IMR-90 (cell line): ENCODE measurements around the gene DDI2. TPM values are rescaled to one million over a fixed set of nuclear protein-coding genes. Genes with fewer than 3 reads are reported as not detected.

Source experiments
- ATAC-seq: fragments of 200-7000 bp; cut with Tn5 transposase; 2 replicates; pipeline ENCODE4 v1.9.1; 2020; ENCODE audit warnings: low read depth, mild to moderate bottlenecking, moderate library complexity
- BruUV-seq: library from RNA; stranded (reverse); fragments of 400-500 nt; replicated peaks from 2 replicates; lab custom pipeline; 2021; lab: Mats Ljungman, UMichigan
- CTCF ChIA-PET: fragments of 300-600 bp; formaldehyde crosslinking; extraction: SDS; loops from one replicate; lab custom pipeline; 2021; ENCODE audit warnings: antibody characterized with exemption; lab: Yijun Ruan, JAX
- POLR2A ChIA-PET: fragments of 300-600 bp; sonication (Branson Sonifier 250); formaldehyde crosslinking; loops from one replicate; lab custom pipeline; 2022; ENCODE audit warnings: antibody characterized with exemption; ENCODE audit not compliant: unreplicated experiment; lab: Charles Lee
- DNase-seq: peaks from one replicate; pipeline ENCODE4 v3.0.0; 2013
- H2AFZ ChIP-seq: replicated peaks from 2 replicates; pipeline ENCODE3; 2013; ENCODE audit warnings: low read length, mild to moderate bottlenecking; ENCODE audit not compliant: poor library complexity
- H2AK5ac ChIP-seq: 2 replicates; pipeline ENCODE4 v1.6.1; 2013; ENCODE audit warnings: low read depth, low read length, inconsistent platforms
- H2AK9ac ChIP-seq: replicated peaks from 2 replicates; pipeline ENCODE3; 2013; ENCODE audit warnings: mild to moderate bottlenecking, low read depth, low read length, moderate library complexity; ENCODE audit not compliant: poor library complexity
- H2BK120ac ChIP-seq: 2 replicates; pipeline ENCODE4 v1.6.1; 2013; ENCODE audit warnings: low read depth, low read length, inconsistent platforms
- H2BK15ac ChIP-seq: 3 replicates; pipeline ENCODE4 v1.6.1; 2013; ENCODE audit warnings: low read depth, low read length, inconsistent platforms
- H2BK20ac ChIP-seq: 2 replicates; pipeline ENCODE4 v1.6.1; 2013; ENCODE audit warnings: low read depth, mild to moderate bottlenecking, inconsistent platforms, low read length, moderate library complexity
- H2BK5ac ChIP-seq: 2 replicates; pipeline ENCODE4 v1.6.1; 2013; ENCODE audit warnings: mild to moderate bottlenecking, low read depth, low read length, inconsistent platforms; ENCODE audit not compliant: poor library complexity, severe bottlenecking
- H3K14ac ChIP-seq: replicated peaks from 2 replicates; pipeline ENCODE4 v1.6.1; 2013; ENCODE audit warnings: low read depth, low read length, inconsistent platforms
- H3K18ac ChIP-seq: 2 replicates; pipeline ENCODE4 v1.6.1; 2013; ENCODE audit warnings: low read depth, low read length, control low read depth
- H3K23ac ChIP-seq: 2 replicates; pipeline ENCODE4 v1.6.1; 2013; ENCODE audit warnings: low read depth, low read length, inconsistent platforms
- H3K27ac ChIP-seq: 2 replicates; pipeline ENCODE4 v1.5.1; 2013; ENCODE audit warnings: mild to moderate bottlenecking, control low read depth, low read length; ENCODE audit not compliant: insufficient read depth
- H3K27me3 ChIP-seq: 2 replicates; pipeline ENCODE4 v1.6.1; 2013; ENCODE audit warnings: low read length; ENCODE audit not compliant: control insufficient read depth, insufficient read depth
- H3K36me3 ChIP-seq: 2 replicates; pipeline ENCODE4 v1.6.1; 2013; ENCODE audit warnings: low read length, mixed read lengths; ENCODE audit not compliant: control insufficient read depth, insufficient read depth
- H3K4ac ChIP-seq: 2 replicates; pipeline ENCODE4 v1.6.1; 2013; ENCODE audit warnings: low read depth, low read length, inconsistent platforms
- H3K4me1 ChIP-seq: 2 replicates; pipeline ENCODE4 v1.6.1; 2013; ENCODE audit warnings: low read length, mixed read lengths; ENCODE audit not compliant: control insufficient read depth, insufficient read depth
- H3K4me2 ChIP-seq: 2 replicates; pipeline ENCODE4 v1.6.1; 2013; ENCODE audit warnings: low read depth, mild to moderate bottlenecking, control low read depth, low read length, moderate library complexity
- H3K4me3 ChIP-seq: 2 replicates; pipeline ENCODE4 v1.5.1; 2013; ENCODE audit warnings: low read depth, mild to moderate bottlenecking, control low read depth, low read length, moderate library complexity; ENCODE audit not compliant: insufficient read depth
- H3K56ac ChIP-seq: 2 replicates; pipeline ENCODE4 v1.6.1; 2013; ENCODE audit warnings: low read length, inconsistent platforms; ENCODE audit not compliant: insufficient read depth; ENCODE audit errors: extremely low read depth
- H3K79me1 ChIP-seq, 2 experiments: 2 replicates each; pipeline ENCODE4 v1.6.1; 2013; ENCODE audit warnings: low read length in 2 of 2, inconsistent platforms in 1 of 2, low read depth in 1 of 2
- H3K9ac ChIP-seq: 2 replicates; pipeline ENCODE4 v1.6.1; 2013; ENCODE audit warnings: low read depth, low read length, control low read depth
- H3K9me1 ChIP-seq: 2 replicates; pipeline ENCODE4 v1.6.1; 2013; ENCODE audit warnings: low read length, inconsistent platforms; ENCODE audit not compliant: insufficient read depth
- H3K9me3 ChIP-seq: 2 replicates; pipeline ENCODE4 v1.6.1; 2013; ENCODE audit warnings: low read length; ENCODE audit not compliant: control insufficient read depth, insufficient read depth
- H4K20me1 ChIP-seq: 2 replicates; pipeline ENCODE4 v1.6.1; 2013; ENCODE audit warnings: low read length, inconsistent platforms; ENCODE audit not compliant: insufficient read depth
- H4K5ac ChIP-seq: 2 replicates; pipeline ENCODE4 v1.6.1; 2013; ENCODE audit warnings: mild to moderate bottlenecking, low read depth, low read length, control low read depth
- H4K8ac ChIP-seq, 2 experiments: 2 replicates each; pipeline ENCODE4 v1.6.1; 2013; ENCODE audit warnings: low read depth in 2 of 2, low read length in 2 of 2, control low read depth in 1 of 2, inconsistent platforms in 1 of 2
- H4K91ac ChIP-seq: 2 replicates; pipeline ENCODE4 v1.6.1; 2013; ENCODE audit warnings: low read depth, low read length, inconsistent platforms; ENCODE audit not compliant: insufficient read depth
- BHLHE40 ChIP-seq: fragments of 150-350 bp; IDR thresholded peaks from 2 replicates; pipeline ENCODE4 v1.6.1; 2016; ENCODE audit warnings: mild to moderate bottlenecking, low read depth, low read length
- CEBPB ChIP-seq: IDR thresholded peaks from 2 replicates; pipeline ENCODE4 v1.6.1; 2012; ENCODE audit warnings: low read depth, low read length, improper control_type of control experiment
- CHD1 ChIP-seq: IDR thresholded peaks from 2 replicates; pipeline ENCODE4 v1.6.1; 2012; ENCODE audit warnings: low read depth, low read length, improper control_type of control experiment
- FOS ChIP-seq: fragments of 150-350 bp; IDR thresholded peaks from 2 replicates; pipeline ENCODE4 v1.6.1; 2016; ENCODE audit warnings: low read depth, low read length
- MAFK ChIP-seq: IDR thresholded peaks from 2 replicates; pipeline ENCODE4 v1.6.1; 2012; ENCODE audit warnings: low read depth, low read length, improper control_type of control experiment
- MAZ ChIP-seq: IDR thresholded peaks from 2 replicates; pipeline ENCODE4 v1.6.1; 2012; ENCODE audit warnings: low read depth, mild to moderate bottlenecking, low read length, improper control_type of control experiment, moderate library complexity, borderline replicate concordance
- MXI1 ChIP-seq: IDR thresholded peaks from 2 replicates; pipeline ENCODE4 v1.6.1; 2012; ENCODE audit warnings: low read depth, mild to moderate bottlenecking, low read length, moderate library complexity, borderline replicate concordance
- NFE2L2 ChIP-seq: fragments of 150-350 bp; IDR thresholded peaks from 2 replicates; pipeline ENCODE4 v1.6.1; 2016; ENCODE audit warnings: low read depth, mild to moderate bottlenecking, low read length
- POLR2A ChIP-seq: IDR thresholded peaks from 2 replicates; pipeline ENCODE4 v1.6.1; 2012; ENCODE audit warnings: mild to moderate bottlenecking, low read depth, low read length
- RAD21 ChIP-seq: IDR thresholded peaks from 2 replicates; pipeline ENCODE4 v1.6.1; 2012; ENCODE audit warnings: low read length, improper control_type of control experiment
- RCOR1 ChIP-seq: IDR thresholded peaks from 2 replicates; pipeline ENCODE4 v1.6.1; 2012; ENCODE audit warnings: mild to moderate bottlenecking, low read length, improper control_type of control experiment; ENCODE audit not compliant: insufficient replicate concordance
- RFX5 ChIP-seq: IDR thresholded peaks from 2 replicates; pipeline ENCODE4 v1.8.0; 2012; ENCODE audit warnings: low read depth, mild to moderate bottlenecking, low read length, moderate library complexity
- SMC3 ChIP-seq: fragments of 150-350 bp; IDR thresholded peaks from 2 replicates; pipeline ENCODE4 v1.6.1; 2016; ENCODE audit warnings: low read depth, mild to moderate bottlenecking, antibody characterized with exemption, low read length, moderate library complexity
- WGBS, 2 experiments: methylation state at CpG; one replicate each; pipeline versions ENCODE4 v1.1.5 to v1.1.7; 2013; ENCODE audit warnings: missing lambda C conversion rate in 2 of 2; ENCODE audit not compliant: insufficient read length in 1 of 2; ENCODE audit errors: extremely low coverage in 2 of 2; 5-methylcytosine and 5-hydroxymethylcytosine counted together
- dilution Hi-C: fragments of 300-500 bp; cut with HindIII; formaldehyde crosslinking; loops from one replicate; pipeline ENCODE4 v1.14.3; 2018; ENCODE audit warnings: low sequenced_read_pairs; ENCODE audit not compliant: unreplicated experiment
- in situ Hi-C: fragments of 300-500 bp; cut with MboI; formaldehyde crosslinking; loops from 3 replicates; pipeline ENCODE4 v1.14.3; 2019; ENCODE audit warnings: low sequenced_read_pairs, inconsistent platforms, mixed read lengths
- intact Hi-C: fragments of 100-400 bp; cut with micrococcal nuclease; formaldehyde crosslinking; loops from 2 replicates; pipeline ENCODE4 v1.10.0; 2022
- polyA plus RNA-seq, 3 experiments: library from polyadenylated mRNA; depleted of rRNA; stranded (reverse); fragments of >200 nt; gene quantifications; 2 replicates each; pipeline ENCODE4 v1.2.3, GENCODE V29; 2012; ENCODE audit warnings: low replicate concordance in 1 of 3
- total RNA-seq: library from RNA; depleted of rRNA; stranded (reverse); fragments of >200 nt; gene quantifications from 2 replicates; pipeline ENCODE4 v1.2.3, GENCODE V29; 2012
- TF ChIP-seq, protein P1 (sequence below): fragments of 150-350 bp; IDR thresholded peaks from 2 replicates; pipeline ENCODE4 v1.6.1; 2016; ENCODE audit warnings: low read depth, mild to moderate bottlenecking, low read length, moderate library complexity, borderline replicate concordance
- TF ChIP-seq, protein P2 (sequence below): conservative IDR thresholded peaks from 2 replicates; pipeline ENCODE4 v1.5.1; 2012; ENCODE audit warnings: mild to moderate bottlenecking, low read depth, low read length, improper control_type of control experiment
- TF ChIP-seq, protein P3 (sequence below): fragments of 150-350 bp; IDR thresholded peaks from 2 replicates; pipeline ENCODE4 v1.6.1; 2017; ENCODE audit warnings: mild to moderate bottlenecking, antibody characterized with exemption, low read length, low read depth

Gene DDI2
- total and polyA plus RNA-seq, 2 of the 4 experiments (the other 2 are of a cell fraction): 6.0 to 13.4 TPM

DNA sequence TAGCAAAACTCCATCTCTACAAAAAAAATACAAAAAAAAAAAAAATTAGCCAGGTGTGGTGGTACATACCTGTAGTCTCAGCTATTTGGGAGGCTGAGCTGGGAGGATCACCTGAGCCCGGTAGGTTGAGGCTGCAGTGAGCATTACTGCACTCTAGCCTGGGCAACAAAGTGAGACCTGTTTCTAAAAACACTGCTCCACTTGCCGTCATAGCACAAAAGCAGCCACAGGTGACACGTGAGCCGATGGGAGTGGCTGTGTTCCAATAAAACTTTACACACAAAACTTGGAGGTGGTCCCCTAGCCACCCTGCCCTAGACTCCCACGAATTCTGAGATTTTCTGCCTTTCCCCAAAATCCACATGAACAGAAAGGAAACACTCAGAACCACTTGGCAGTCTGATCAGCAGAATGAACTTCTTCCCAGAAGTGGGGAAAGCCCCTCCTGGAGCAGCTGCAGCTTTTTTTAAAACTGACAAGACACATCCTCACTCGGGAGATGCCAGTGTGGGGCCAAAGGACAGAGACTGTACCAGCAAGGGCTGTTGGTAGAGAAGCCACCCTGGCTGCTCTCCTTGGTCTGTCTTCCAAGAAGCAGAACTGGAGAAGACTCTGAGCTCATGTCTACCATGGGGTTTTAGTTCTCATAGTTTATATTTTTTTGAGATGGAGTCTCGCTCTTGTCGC, 90.1 kb downstream of the DDI2 start:
- Histone ChIP-seq H3K27ac (no peak overlapping the region), H3K9me1 (peaks cover 9% of the 10 kb centered on the region), H2AK5ac (no peak overlapping the region), H3K14ac (no peak overlapping the region), H2BK20ac (no peak overlapping the region), H3K4me3 (no peak overlapping the region), H3K27me3 (no peaks in the 10 kb centered on the region), H4K91ac (no peak overlapping the region), H2AK9ac (no peak overlapping the region), H2AFZ (no peak overlapping the region), H4K5ac (no peak overlapping the region), H3K4ac (no peak overlapping the region), H3K4me1 (peaks cover 14% of the 10 kb centered on the region; the same call in 1 of the 2 replicates), H2BK15ac (no peak overlapping the region), H3K18ac (no peak overlapping the region), H2BK120ac (no peak overlapping the region), H3K79me1 (peaks cover 49 to 75% of the 10 kb centered on the region in 2 experiments), H4K8ac (no peak overlapping the region), H2BK5ac (no peak overlapping the region), H3K9ac (no peak overlapping the region), H4K20me1 (peaks cover 34% of the 10 kb centered on the region), H3K36me3 (peaks cover 4% of the 10 kb centered on the region; the same call in 1 of the 2 replicates), H3K4me2 (no peak overlapping the region), H3K56ac (no peak overlapping the region), H3K23ac (no peak overlapping the region), H3K9me3 (no peaks in the 10 kb centered on the region)
- intact Hi-C loops: no loop called here
- TF ChIP-seq RAD21: no peak
- TF ChIP-seq FOS: no peak
- no peak for TF ChIP-seq RCOR1
- TF ChIP-seq, protein P1, sequence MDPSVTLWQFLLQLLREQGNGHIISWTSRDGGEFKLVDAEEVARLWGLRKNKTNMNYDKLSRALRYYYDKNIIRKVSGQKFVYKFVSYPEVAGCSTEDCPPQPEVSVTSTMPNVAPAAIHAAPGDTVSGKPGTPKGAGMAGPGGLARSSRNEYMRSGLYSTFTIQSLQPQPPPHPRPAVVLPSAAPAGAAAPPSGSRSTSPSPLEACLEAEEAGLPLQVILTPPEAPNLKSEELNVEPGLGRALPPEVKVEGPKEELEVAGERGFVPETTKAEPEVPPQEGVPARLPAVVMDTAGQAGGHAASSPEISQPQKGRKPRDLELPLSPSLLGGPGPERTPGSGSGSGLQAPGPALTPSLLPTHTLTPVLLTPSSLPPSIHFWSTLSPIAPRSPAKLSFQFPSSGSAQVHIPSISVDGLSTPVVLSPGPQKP: no peak
- no peak for TF ChIP-seq MAZ
- no peak for TF ChIP-seq CEBPB
- no peak for TF ChIP-seq CHD1
- TF ChIP-seq SMC3: no peak
- TF ChIP-seq BHLHE40: no peak
- TF ChIP-seq, protein P2, sequence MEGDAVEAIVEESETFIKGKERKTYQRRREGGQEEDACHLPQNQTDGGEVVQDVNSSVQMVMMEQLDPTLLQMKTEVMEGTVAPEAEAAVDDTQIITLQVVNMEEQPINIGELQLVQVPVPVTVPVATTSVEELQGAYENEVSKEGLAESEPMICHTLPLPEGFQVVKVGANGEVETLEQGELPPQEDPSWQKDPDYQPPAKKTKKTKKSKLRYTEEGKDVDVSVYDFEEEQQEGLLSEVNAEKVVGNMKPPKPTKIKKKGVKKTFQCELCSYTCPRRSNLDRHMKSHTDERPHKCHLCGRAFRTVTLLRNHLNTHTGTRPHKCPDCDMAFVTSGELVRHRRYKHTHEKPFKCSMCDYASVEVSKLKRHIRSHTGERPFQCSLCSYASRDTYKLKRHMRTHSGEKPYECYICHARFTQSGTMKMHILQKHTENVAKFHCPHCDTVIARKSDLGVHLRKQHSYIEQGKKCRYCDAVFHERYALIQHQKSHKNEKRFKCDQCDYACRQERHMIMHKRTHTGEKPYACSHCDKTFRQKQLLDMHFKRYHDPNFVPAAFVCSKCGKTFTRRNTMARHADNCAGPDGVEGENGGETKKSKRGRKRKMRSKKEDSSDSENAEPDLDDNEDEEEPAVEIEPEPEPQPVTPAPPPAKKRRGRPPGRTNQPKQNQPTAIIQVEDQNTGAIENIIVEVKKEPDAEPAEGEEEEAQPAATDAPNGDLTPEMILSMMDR: no peak
- no peak for TF ChIP-seq POLR2A
- no peak for TF ChIP-seq MXI1
- TF ChIP-seq RFX5: no peak
- TF ChIP-seq NFE2L2: no peak
- TF ChIP-seq, protein P3, sequence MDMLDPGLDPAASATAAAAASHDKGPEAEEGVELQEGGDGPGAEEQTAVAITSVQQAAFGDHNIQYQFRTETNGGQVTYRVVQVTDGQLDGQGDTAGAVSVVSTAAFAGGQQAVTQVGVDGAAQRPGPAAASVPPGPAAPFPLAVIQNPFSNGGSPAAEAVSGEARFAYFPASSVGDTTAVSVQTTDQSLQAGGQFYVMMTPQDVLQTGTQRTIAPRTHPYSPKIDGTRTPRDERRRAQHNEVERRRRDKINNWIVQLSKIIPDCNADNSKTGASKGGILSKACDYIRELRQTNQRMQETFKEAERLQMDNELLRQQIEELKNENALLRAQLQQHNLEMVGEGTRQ: no peak
- TF ChIP-seq MAFK: no peak
- POLR2A ChIA-PET: no interaction called here
- ATAC-seq (no peak), DNase-seq (no peak)
- in situ Hi-C loops: no loop called here
- WGBS, 2 experiments: no CpG with 5 or more reads among the region's 8 CpGs
- CTCF ChIA-PET: no interaction called here
- dilution Hi-C loops: no loop called here
- no TSS peak for BruUV-seq
